ENCODE measurements around the gene MPV17.

- TF ChIP-seq, protein P1, sequence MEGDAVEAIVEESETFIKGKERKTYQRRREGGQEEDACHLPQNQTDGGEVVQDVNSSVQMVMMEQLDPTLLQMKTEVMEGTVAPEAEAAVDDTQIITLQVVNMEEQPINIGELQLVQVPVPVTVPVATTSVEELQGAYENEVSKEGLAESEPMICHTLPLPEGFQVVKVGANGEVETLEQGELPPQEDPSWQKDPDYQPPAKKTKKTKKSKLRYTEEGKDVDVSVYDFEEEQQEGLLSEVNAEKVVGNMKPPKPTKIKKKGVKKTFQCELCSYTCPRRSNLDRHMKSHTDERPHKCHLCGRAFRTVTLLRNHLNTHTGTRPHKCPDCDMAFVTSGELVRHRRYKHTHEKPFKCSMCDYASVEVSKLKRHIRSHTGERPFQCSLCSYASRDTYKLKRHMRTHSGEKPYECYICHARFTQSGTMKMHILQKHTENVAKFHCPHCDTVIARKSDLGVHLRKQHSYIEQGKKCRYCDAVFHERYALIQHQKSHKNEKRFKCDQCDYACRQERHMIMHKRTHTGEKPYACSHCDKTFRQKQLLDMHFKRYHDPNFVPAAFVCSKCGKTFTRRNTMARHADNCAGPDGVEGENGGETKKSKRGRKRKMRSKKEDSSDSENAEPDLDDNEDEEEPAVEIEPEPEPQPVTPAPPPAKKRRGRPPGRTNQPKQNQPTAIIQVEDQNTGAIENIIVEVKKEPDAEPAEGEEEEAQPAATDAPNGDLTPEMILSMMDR (IDR thresholded peaks at IDR 0.05) = no peak
- TF ChIP-seq POLR2A (IDR thresholded peaks at IDR 0.05) = no peak
Observed at GRCh38 chr2:27351802-27352598, 29.1 kb upstream of the MPV17 start.

Data from uterus (tissue), 2 donors.